GM12878 (cell line): ENCODE results near the gene FARS2. TPM values are rescaled to one million over a fixed set of nuclear protein-coding genes. Genes with fewer than 3 reads are reported as not detected.

Source experiments
- ATAC-seq: fragments of 200-7000 bp; cut with Tn5 transposase; 3 replicates; pipeline ENCODE4 v1.9.1; 2020; ENCODE audit warnings: mild to moderate bottlenecking, moderate library complexity
- BruUV-seq: library from RNA; stranded (reverse); fragments of 400-500 nt; replicated peaks from 2 replicates; lab custom pipeline; 2021; lab: Mats Ljungman, UMichigan
- CTCF ChIA-PET: fragments of 300-600 bp; sonication (Branson Sonifier 250); formaldehyde crosslinking; extraction: SDS; loops from one replicate; lab custom pipeline; 2021; ENCODE audit warnings: inconsistent platforms; lab: Yijun Ruan, JAX
- POLR2A ChIA-PET: fragments of 350-600 bp; formaldehyde crosslinking; extraction: SDS; loops from one replicate; lab custom pipeline; 2021; ENCODE audit warnings: inconsistent platforms; lab: Charles Lee
- RAD21 ChIA-PET: fragments of 300-600 bp; sonication (Branson Sonifier 250); formaldehyde crosslinking; loops from one replicate; lab custom pipeline; 2023; ENCODE audit warnings: antibody characterized with exemption; ENCODE audit not compliant: unreplicated experiment; lab: Charles Lee
- SMC1A ChIA-PET: fragments of 300-600 bp; sonication (Branson Sonifier 250); formaldehyde crosslinking; loops from one replicate; lab custom pipeline; 2023; ENCODE audit not compliant: unreplicated experiment, uncharacterized antibody; lab: Charles Lee
- DNase-seq: peaks from one replicate; pipeline ENCODE4 v3.0.0-alpha.2; 2011; ENCODE audit warnings: low read depth, low spot score
- FAIRE-seq: peaks from 3 replicates; lab custom pipeline; 2011; peaks lifted over from hg19 to GRCh38; lab: Jason Lieb, UNC
- H2AFZ ChIP-seq: 2 replicates; pipeline ENCODE4 v1.6.0; 2011; ENCODE audit warnings: low read depth, low read length, control low read depth; ENCODE audit not compliant: control insufficient read depth
- H3K27ac ChIP-seq: 2 replicates; pipeline ENCODE4 v1.5.1; 2011; ENCODE audit warnings: control low read depth; ENCODE audit not compliant: control insufficient read depth, insufficient read depth
- H3K27me3 ChIP-seq, 2 experiments: replicated peaks in 1 of 2; 2 replicates each; pipeline versions ENCODE4 v1.6.0 to v1.6.1; 2011; ENCODE audit warnings: low read length in 1 of 2; ENCODE audit not compliant: control insufficient read depth in 2 of 2, insufficient read depth in 2 of 2
- H3K36me3 ChIP-seq, 2 experiments: 2 replicates each; pipeline ENCODE4 v1.5.1; 2011; ENCODE audit warnings: low read length in 1 of 2; ENCODE audit not compliant: control insufficient read depth in 2 of 2, insufficient read depth in 2 of 2
- H3K4me1 ChIP-seq: 2 replicates; pipeline ENCODE4 v1.6.1; 2011; ENCODE audit warnings: mild to moderate bottlenecking, low read length, moderate library complexity, mixed read lengths; ENCODE audit not compliant: control insufficient read depth, insufficient read depth
- H3K4me2 ChIP-seq: 2 replicates; pipeline ENCODE4 v1.6.0; 2011; ENCODE audit warnings: control low read depth; ENCODE audit not compliant: control insufficient read depth, insufficient read depth
- H3K4me3 ChIP-seq: fragments of 200-600 bp; sonication (generic); 2 replicates; pipeline ENCODE4 v1.5.1; 2016
- H3K79me2 ChIP-seq: 2 replicates; pipeline ENCODE4 v1.6.0; 2011; ENCODE audit warnings: low read length; ENCODE audit not compliant: control insufficient read depth, insufficient read depth
- H3K9ac ChIP-seq: 2 replicates; pipeline ENCODE4 v1.8.0; 2011; ENCODE audit warnings: low read length, control low read depth, mixed read lengths; ENCODE audit not compliant: control insufficient read depth, insufficient read depth
- H3K9me3 ChIP-seq: replicated peaks from 3 replicates; pipeline ENCODE4 v1.5.1; 2011; ENCODE audit warnings: mild to moderate bottlenecking, low read length; ENCODE audit not compliant: control insufficient read depth, insufficient read depth
- H4K20me1 ChIP-seq: 2 replicates; pipeline ENCODE4 v1.6.0; 2011; ENCODE audit not compliant: control insufficient read depth, insufficient read depth
- BCLAF1 ChIP-seq: fragments of 450-650 bp; IDR thresholded peaks from 2 replicates; pipeline ENCODE4 v1.6.1; 2017; ENCODE audit warnings: antibody characterized with exemption, mild to moderate bottlenecking, moderate library complexity
- CEBPB ChIP-seq, 2 experiments: fragments of 150-350 bp in 1 of 2; IDR thresholded peaks; 2 replicates each; pipeline ENCODE4 v1.6.1; 2012 to 2014; ENCODE audit warnings: low read depth in 2 of 2, low read length in 2 of 2, borderline replicate concordance in 1 of 2, inconsistent platforms in 1 of 2
- E2F4 ChIP-seq: IDR thresholded peaks from 2 replicates; pipeline ENCODE4 v1.6.1; 2012; ENCODE audit warnings: low read depth, low read length, improper control_type of control experiment
- EGR1 ChIP-seq, 2 experiments: IDR thresholded peaks; 1 replicate in 1 of 2; 2 replicates in 1 of 2; pipeline ENCODE4 v1.6.1; 2011 to 2012; ENCODE audit warnings: low read depth in 2 of 2, low read length in 2 of 2, borderline replicate concordance in 1 of 2, mild to moderate bottlenecking in 1 of 2, moderate library complexity in 1 of 2
- EZH2 ChIP-seq: IDR thresholded peaks from 2 replicates; pipeline ENCODE4 v1.6.1; 2012; ENCODE audit warnings: low read depth, mild to moderate bottlenecking, control low read depth, inconsistent platforms, low read length, borderline replicate concordance; ENCODE audit not compliant: control insufficient read depth
- HDAC2 ChIP-seq: fragments of 200-600 bp; sonication (generic); IDR thresholded peaks from 2 replicates; pipeline ENCODE4 v1.6.1; 2017
- HDAC6 ChIP-seq: fragments of 200-600 bp; sonication (generic); IDR thresholded peaks from one replicate; pipeline ENCODE4 v1.8.0; 2017; ENCODE audit warnings: antibody characterized with exemption; ENCODE audit not compliant: unreplicated experiment
- LARP7 ChIP-seq: fragments of 450-650 bp; IDR thresholded peaks from 2 replicates; pipeline ENCODE4 v1.6.1; 2017; ENCODE audit warnings: mild to moderate bottlenecking
- NFYB ChIP-seq: IDR thresholded peaks from 2 replicates; pipeline ENCODE4 v1.6.1; 2011; ENCODE audit warnings: low read depth, mild to moderate bottlenecking, low read length, improper control_type of control experiment, moderate library complexity; ENCODE audit not compliant: insufficient read depth
- POLR2AphosphoS5 ChIP-seq: IDR thresholded peaks from 2 replicates; pipeline ENCODE4 v1.6.1; 2011; ENCODE audit warnings: mild to moderate bottlenecking, low read length, inconsistent platforms
- RFX5 ChIP-seq: IDR thresholded peaks from 2 replicates; pipeline ENCODE4 v1.6.1; 2011; ENCODE audit warnings: low read depth, low read length, improper control_type of control experiment
- SREBF2 ChIP-seq: IDR thresholded peaks from 2 replicates; pipeline ENCODE4 v1.6.1; 2012; ENCODE audit warnings: mild to moderate bottlenecking, low read length
- ZNF384 ChIP-seq: IDR thresholded peaks from 2 replicates; pipeline ENCODE4 v1.6.1; 2012; ENCODE audit warnings: low read depth, mild to moderate bottlenecking, low read length, improper control_type of control experiment, borderline replicate concordance
- WGBS: methylation state at CpG from one replicate; pipeline ENCODE4 v1.1.6; 2016; ENCODE audit warnings: low lambda C conversion rate; ENCODE audit not compliant: insufficient replicate concordance, insufficient coverage; ENCODE audit errors: missing lambda C conversion rate; 5-methylcytosine and 5-hydroxymethylcytosine counted together
- in situ Hi-C: fragments of 300-500 bp; cut with MboI; formaldehyde crosslinking; loops from 9 replicates; pipeline ENCODE4 v1.14.3; 2018; ENCODE audit warnings: mixed read lengths
- intact Hi-C: fragments of 100-400 bp; cut with micrococcal nuclease; formaldehyde crosslinking; loops from one replicate; pipeline ENCODE4 v1.14.2; 2022; ENCODE audit not compliant: unreplicated experiment
- polyA plus RNA-seq, 11 experiments: library from polyadenylated mRNA; depleted of rRNA in 4 of 11; unstranded in 6 of 11; stranded (reverse) in 5 of 11; fragments of >200 nt; fragmentation: Nextera tagmentation in 4 of 11; fragmentation: Illumina TruSeq in 1 of 11; extraction: Ambion mirVana in 4 of 11; extraction: Trizol in 1 of 11; gene quantifications; 1 replicate in 1 of 11; 2 replicates in 10 of 11; pipeline versions ENCODE4 v1.2.1 to v1.2.3, GENCODE V29; 2011 to 2016; ENCODE audit warnings: inconsistent platforms in 2 of 11, missing spikeins in 2 of 11, low read depth in 1 of 11
- total RNA-seq, 4 experiments: library from RNA; depleted of rRNA in 3 of 4; stranded (reverse); fragments of >200 nt in 3 of 4; fragmentation: Illumina TruSeq in 1 of 4; extraction: Trizol in 1 of 4; gene quantifications; 2 replicates each; pipeline versions ENCODE4 v1.2.1 to v1.2.3, GENCODE V29; 2013 to 2021
- TF ChIP-seq, protein P1 (sequence below): IDR thresholded peaks from 2 replicates; pipeline ENCODE4 v1.6.1; 2011; ENCODE audit warnings: mild to moderate bottlenecking, low read depth, low read length, moderate library complexity; ENCODE audit not compliant: insufficient replicate concordance
- TF ChIP-seq, protein P2 (sequence below): fragments of 450-650 bp; IDR thresholded peaks from 2 replicates; pipeline ENCODE4 v1.6.1; 2017; ENCODE audit warnings: borderline replicate concordance
- TF ChIP-seq, protein P3 (sequence below): fragments of 450-650 bp; conservative IDR thresholded peaks from 2 replicates; pipeline ENCODE4 v1.6.1; 2017; ENCODE audit warnings: mild to moderate bottlenecking, moderate library complexity

Gene FARS2
- total and polyA plus RNA-seq, 10 of the 15 experiments (the other 5 are each of a cell fraction or from before 2014, with no cell fraction given): 16.8 to 46.7 (median 25.6) TPM

- ATAC-seq: no peak
- TF ChIP-seq RFX5 (no peak), HDAC2 (no peak), BCLAF1 (no peak), E2F4 (no peak), ZNF384 (no peak), POLR2AphosphoS5 (no peak), EZH2 (no peak), HDAC6 (no peak), CEBPB (IDR thresholded peaks at IDR 0.05; ENCODE audit: borderline replicate concordance in 1 of 2, low read depth in 2 of 2, low read length in 2 of 2) (no peak), NFYB (no peak), LARP7 (no peak), EGR1 (IDR thresholded peaks at IDR 0.05; ENCODE audit: borderline replicate concordance in 1 of 2, low read depth in 2 of 2, low read length in 2 of 2) (no peak), SREBF2 (no peak)
- TF ChIP-seq, protein P1, sequence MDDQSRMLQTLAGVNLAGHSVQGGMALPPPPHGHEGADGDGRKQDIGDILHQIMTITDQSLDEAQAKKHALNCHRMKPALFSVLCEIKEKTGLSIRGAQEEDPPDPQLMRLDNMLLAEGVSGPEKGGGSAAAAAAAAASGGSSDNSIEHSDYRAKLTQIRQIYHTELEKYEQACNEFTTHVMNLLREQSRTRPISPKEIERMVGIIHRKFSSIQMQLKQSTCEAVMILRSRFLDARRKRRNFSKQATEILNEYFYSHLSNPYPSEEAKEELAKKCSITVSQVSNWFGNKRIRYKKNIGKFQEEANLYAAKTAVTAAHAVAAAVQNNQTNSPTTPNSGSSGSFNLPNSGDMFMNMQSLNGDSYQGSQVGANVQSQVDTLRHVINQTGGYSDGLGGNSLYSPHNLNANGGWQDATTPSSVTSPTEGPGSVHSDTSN: no peak
- TF ChIP-seq, protein P2, sequence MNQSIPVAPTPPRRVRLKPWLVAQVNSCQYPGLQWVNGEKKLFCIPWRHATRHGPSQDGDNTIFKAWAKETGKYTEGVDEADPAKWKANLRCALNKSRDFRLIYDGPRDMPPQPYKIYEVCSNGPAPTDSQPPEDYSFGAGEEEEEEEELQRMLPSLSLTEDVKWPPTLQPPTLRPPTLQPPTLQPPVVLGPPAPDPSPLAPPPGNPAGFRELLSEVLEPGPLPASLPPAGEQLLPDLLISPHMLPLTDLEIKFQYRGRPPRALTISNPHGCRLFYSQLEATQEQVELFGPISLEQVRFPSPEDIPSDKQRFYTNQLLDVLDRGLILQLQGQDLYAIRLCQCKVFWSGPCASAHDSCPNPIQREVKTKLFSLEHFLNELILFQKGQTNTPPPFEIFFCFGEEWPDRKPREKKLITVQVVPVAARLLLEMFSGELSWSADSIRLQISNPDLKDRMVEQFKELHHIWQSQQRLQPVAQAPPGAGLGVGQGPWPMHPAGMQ: no peak
- TF ChIP-seq, protein P3, sequence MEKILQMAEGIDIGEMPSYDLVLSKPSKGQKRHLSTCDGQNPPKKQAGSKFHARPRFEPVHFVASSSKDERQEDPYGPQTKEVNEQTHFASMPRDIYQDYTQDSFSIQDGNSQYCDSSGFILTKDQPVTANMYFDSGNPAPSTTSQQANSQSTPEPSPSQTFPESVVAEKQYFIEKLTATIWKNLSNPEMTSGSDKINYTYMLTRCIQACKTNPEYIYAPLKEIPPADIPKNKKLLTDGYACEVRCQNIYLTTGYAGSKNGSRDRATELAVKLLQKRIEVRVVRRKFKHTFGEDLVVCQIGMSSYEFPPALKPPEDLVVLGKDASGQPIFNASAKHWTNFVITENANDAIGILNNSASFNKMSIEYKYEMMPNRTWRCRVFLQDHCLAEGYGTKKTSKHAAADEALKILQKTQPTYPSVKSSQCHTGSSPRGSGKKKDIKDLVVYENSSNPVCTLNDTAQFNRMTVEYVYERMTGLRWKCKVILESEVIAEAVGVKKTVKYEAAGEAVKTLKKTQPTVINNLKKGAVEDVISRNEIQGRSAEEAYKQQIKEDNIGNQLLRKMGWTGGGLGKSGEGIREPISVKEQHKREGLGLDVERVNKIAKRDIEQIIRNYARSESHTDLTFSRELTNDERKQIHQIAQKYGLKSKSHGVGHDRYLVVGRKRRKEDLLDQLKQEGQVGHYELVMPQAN: no peak
Observed at GRCh38 chr6:5537967-5538366, 276.7 kb downstream of the FARS2 start.

More at GRCh38 chr6:5537967-5538366, 276.7 kb downstream of the FARS2 start:
- no peaks in the 10 kb centered on the region for H3K27me3 ChIP-seq
- H3K79me2 ChIP-seq: no peaks in the 10 kb centered on the region
- POLR2A ChIA-PET: no interaction called here
- BruUV-seq: no TSS peak
- intact Hi-C loops: no loop called here
- H3K36me3 ChIP-seq: no peaks in the 10 kb centered on the region
- FAIRE-seq (no peak), DNase-seq (no peak)
- no peaks in the 10 kb centered on the region for H3K4me1 ChIP-seq
- H3K4me3 ChIP-seq: no peak overlapping the region
- 57% methylated on average over 1 of the region's 1 CpG for WGBS
- RAD21 ChIA-PET: no interaction called here
- no peak overlapping the region for H3K9ac ChIP-seq
- SMC1A ChIA-PET: no interaction called here
- H3K4me2 ChIP-seq: no peak overlapping the region
- CTCF ChIA-PET: no interaction called here
- no peaks in the 10 kb centered on the region for H4K20me1 ChIP-seq
- H2AFZ ChIP-seq: no peak overlapping the region
- H3K27ac ChIP-seq: no peak overlapping the region
- no peaks in the 10 kb centered on the region for H3K9me3 ChIP-seq
- in situ Hi-C loops: no loop called here
